HG03103 (cell line): ENCODE measurements around the gene DONSON.

ENCODE experiments used
- ATAC-seq: cut with Tn5 transposase; IDR thresholded peaks from one replicate; pipeline ENCODE4 v1.9.1; 2021; ENCODE audit warnings: low read depth; ENCODE audit not compliant: unreplicated experiment

Gene DONSON

GRCh38 chr21:33541756-33542639 is 46.5 kb downstream of the DONSON start, which contains the start of gene GART:
Gene GART, minus strand, starts transcription at chr21:33542117. Its CDS starts 2,802 bp downstream, at chr21:33539315.
- ATAC-seq = peak; percentile 49

GRCh38 chr21:33541105-33541711 is 47.3 kb downstream of the DONSON start:
- no peak for ATAC-seq

GRCh38 chr21:33540711-33541104 is 47.8 kb downstream of the DONSON start:
- no peak for ATAC-seq

DNA sequence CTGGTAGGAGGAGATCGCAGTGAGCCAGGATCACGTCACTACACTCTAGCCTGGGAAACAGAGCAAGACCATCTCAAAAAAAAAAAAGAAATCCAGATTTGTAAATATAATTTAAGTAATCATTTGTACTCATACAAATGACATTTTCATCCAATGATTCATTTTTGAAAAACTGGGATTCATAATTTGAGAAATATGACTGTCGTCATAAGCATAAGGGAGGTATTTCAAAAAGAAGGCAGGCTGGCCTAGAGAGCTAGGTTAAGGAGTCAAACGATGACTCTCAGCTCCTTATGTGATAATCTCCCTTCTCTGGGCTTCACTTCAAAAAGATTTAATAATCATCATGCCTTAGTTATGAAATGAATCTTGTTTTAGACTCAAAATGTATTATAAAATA is 48.9 kb downstream of the DONSON start:
- ATAC-seq = no peak

GRCh38 chr21:33537212-33537611 is 51.3 kb downstream of the DONSON start:
- ATAC-seq = no peak

DNA sequence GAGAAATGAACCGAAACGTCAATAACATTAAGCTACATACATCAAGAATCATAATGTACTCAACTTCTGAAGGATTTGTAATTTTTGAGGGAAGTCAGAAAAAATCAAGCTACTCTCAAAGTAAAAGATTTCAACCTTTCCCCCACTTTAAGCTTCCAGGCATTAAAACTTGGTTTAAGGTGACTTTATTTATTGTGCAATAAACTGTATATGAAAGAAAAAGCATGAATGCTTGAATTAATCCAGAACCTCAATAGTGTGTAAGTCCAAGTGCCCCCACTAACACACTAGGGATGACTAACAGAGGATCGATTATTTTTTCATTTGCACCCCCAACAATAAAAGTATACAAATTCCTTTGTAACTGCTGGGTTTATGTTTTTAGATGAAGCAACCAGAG is 57.5 kb downstream of the DONSON start:
- no peak for ATAC-seq
